ENCODE results near the gene LIMCH1. TPM values are rescaled to one million over a fixed set of nuclear protein-coding genes. Genes with fewer than 3 reads are reported as not detected.
"Not testable (repeated sequence)": the region's sequence is repeated elsewhere in the genome, so short reads cannot be mapped to it uniquely, and the experiment has no call there.

LIMCH1 gene
- total RNA-seq, 1 donor from 2014 or later: not detected

DNA sequence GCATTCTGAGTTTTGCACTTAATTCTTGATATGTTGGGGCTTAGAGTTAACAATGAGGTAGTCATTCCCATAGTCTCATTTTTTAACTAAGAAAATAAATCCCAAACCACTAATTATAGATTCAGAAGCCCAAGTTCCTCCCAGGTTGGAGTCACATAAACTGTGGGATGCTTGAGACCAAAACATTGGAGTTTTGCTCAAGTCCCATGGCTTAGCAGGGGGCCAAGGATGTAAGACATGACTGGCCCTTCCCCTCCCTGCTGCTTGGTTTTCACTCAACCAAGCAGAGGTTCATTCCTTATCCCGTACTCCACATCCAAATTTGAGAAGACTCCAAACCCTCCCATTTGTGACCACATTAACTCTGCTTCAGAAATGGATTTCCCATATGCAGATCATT lies 101.3 kb downstream of the LIMCH1 start:
- intact Hi-C loops (cut with micrococcal nuclease): no loop called here

DNA sequence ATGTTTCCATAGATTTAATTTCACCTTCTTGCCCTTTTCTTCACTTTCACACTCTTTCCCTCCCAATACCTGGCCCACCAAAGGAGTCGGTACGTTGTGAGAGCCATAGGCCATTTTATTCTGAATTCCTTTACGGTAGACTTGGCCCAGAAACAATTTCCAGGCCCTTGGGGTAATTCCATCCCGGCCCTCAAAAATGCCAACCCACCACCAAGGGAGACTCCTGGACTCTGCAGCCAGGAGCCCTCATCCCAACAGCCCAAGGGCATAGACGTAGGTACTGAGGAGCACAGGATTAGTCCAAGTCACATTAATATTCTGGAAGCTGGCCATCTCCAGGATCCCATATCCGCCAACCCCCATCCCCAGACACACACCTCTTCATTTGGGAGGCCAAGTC lies 102.9 kb downstream of the LIMCH1 start:
- intact Hi-C loops (cut with micrococcal nuclease): no loop called here

DNA sequence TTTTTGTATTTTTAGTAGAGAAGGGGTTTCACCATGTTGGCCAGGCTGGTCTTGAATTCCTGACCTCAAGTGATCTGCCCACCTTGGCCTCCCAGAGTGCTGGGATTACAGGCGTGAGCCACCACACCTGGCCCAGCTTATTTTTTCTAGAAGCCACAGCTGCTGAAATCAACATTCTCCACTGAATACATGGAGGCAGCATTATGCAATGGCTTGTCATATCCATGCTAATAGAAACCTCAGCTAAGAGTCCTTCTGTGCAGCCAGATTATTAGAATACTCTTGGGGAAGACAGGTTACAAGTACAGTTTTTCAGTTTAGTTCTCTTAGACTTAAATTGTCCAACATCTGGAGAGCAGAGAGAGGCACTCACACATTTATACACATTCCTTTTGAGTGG lies 104.8 kb downstream of the LIMCH1 start:
- intact Hi-C loops (cut with micrococcal nuclease): not testable (repeated sequence)

DNA sequence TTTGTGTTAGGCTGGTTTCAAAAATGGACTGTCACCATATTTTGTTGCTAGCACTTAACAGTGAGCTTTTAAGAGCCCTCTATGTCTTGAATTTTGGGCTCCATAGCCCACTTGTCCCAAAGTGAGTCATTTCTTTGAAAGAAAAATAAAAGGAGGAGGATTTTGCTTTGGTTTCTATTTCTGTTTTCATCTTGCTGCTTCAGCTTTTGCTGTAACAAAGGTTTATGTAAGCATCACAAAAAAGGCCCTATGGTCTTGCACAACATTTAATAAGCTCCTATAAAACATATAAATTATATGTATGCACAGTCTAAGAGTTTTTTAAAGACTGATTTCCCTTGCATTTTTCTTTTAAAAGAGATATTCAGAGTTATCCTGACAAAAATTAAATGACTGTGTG lies 105.4 kb downstream of the LIMCH1 start:
- intact Hi-C loops (cut with micrococcal nuclease): no loop called here

DNA sequence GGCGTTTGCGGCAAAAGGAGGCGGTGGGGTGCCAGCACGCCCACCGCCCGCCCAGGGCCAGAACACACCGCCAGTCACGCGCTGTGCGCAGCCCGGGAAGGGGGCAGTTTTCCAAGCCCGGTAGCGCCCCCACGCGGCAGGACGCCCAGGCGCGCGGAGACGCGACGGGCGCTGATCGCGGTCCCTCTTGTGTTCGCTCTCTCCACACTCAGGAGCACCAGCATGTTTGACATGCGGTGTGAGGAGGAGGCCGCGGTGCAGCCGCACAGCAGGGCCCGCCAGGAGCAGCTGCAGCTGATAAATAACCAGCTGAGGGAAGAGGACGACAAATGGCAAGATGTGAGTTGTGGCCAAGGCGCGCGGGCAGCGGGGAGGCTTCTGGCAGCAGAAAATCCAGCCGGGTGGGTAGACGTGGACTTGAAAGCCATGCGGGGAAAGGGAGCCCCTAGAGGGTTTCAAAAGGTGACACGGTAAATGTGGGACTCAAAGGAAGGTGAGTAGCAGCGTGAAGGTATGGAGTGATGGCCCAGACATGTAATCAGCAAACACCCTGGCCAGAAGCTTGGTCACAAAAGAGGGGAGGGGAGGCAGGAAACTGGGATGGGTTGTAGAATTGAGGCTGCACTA lies 106.4 kb downstream of the LIMCH1 start:
- intact Hi-C loops (cut with micrococcal nuclease): no loop called here

DNA sequence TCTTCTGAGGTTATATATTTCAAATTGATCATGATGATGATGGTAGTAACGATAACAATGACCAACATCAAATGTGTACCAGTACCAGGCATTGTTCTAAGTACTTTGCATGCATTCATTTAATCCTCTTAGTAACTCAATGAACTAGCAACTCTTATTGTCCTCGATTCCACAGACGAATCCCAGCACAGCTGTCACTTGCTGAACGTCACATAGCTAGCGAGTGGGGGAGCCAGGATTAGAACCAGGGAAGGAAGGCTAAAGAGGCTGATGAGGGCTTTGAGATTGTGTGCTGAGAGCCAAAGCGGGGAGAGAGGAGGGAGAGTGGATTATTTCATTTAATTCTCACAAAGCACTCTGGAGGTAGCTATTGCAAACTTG lies 106.9 kb downstream of the LIMCH1 start:
- intact Hi-C loops (cut with micrococcal nuclease): no loop called here

DNA sequence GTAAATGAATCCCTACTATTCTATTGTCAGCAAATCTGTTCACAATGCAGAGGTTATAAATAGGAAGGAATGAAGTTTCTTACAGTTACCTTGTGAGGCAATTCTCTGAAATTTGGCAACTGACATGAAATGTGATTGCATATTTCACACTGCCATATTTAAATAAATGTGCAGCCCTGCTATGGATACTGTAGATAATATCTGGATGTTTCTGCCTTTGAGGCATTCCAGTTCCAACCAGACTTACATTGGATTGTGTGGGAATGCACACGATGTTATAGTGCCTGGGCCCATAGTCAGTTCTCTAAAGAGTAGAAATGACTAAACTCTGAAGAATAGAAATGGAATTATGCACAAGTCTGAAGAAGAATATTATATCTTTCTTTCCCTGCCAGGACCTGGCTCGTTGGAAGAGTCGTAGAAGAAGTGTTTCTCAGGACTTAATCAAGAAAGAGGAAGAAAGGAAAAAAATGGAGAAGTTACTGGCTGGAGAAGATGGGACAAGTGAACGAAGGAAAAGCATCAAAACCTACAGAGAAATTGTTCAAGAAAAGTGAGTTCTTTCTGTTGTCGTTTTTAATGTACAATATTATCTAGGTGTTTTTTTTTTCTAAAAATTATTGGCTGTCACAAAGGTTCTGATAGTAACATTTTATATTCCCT lies 107.9 kb downstream of the LIMCH1 start:
- intact Hi-C loops (cut with micrococcal nuclease): no loop called here

DNA sequence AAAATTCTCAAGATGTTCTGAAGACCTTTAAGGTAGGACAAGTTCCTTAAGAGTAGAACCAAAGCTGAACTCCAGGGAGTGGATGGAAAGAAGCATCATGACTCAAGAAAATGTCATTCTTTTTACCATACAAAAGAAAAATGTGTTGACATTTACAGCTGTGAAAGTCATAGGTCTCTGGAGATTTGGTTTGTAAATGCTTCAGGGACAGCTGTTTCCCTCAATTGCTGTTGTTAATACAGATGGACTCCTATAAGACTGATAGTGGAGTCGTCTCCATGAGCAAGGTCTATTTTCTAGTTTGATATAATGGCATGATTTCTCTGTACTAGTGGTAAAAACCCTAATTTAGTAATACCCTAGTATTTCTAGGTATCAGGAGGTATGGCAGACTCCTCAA lies 108.9 kb downstream of the LIMCH1 start:
- intact Hi-C loops (cut with micrococcal nuclease): no loop called here

DNA sequence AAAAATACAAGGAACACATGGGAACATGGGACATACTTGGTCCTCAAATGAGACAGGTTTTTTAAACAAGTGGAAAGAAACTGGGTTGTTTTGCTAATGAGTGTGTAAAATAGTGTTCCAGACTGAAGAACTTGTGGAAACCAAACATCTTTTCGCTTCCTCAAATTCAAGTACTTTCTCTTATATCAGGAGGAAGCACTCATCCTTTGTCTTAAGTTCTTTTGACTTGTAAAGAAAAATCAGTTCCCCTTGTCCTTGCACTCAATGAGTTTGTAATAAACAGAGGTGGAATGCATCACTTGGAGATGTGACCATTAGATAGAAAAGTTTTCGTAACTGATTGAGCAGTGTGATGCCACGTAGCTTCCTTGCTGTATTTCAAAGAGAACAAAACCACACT lies 109.4 kb downstream of the LIMCH1 start:
- intact Hi-C loops (cut with micrococcal nuclease): no loop called here

DNA sequence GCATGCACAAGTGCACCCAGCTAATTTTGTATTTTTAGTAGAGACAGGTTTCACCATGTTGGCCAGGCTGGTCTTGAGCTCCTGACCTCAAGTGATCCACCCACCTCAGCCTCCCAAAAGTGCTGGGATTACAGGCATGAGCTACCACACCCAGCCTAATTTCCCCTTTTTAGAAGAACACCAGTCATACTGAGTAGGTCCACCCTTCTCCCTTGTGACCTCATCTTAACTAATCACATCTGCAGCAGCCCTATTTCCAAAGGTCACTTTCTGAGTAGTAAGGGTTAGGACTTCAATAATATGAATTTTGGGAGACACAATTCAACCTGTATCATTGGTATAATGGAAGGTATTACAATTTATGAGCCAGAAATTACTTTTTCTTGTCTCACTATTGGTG lies 113.2 kb downstream of the LIMCH1 start:
- intact Hi-C loops (cut with micrococcal nuclease): not testable (repeated sequence)

DNA sequence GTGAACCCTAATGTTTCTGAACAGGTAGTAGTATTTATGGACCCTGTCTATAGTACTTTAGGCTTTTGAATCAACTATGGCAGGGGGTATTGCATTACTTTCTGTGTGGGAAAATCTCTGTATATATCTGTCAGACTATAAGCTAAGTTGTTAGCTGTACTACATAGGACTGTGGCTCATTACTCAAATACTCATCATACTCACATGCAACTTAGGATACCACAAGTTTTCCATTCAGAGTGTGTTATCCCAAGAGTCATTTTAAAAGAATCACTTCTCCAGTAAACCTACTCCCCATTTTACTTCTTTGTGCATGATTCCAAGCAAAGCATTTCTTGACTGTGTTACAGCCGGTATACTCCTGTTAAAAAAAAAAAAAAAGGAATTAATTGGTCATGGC lies 115.0 kb downstream of the LIMCH1 start:
- intact Hi-C loops (cut with micrococcal nuclease): no loop called here

DNA sequence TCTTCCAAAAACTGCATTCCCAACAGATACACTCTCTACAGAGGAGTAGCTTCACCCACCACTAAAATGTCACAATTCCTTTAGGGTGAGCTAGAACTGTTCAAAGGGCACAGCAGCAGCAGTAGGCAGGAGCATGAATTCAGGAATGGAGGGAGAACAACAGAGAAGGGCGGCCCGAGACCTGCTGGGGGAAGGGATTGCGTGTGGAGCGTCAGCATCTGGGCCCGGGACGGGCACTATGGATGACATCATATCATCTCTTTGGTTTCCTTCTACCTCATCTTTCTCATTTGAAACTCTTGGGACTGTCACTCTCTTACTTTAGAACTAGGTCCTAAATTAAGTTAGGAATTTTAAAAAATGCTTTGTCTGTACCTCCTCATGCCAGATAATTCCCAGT lies 115.6 kb downstream of the LIMCH1 start:
- intact Hi-C loops (cut with micrococcal nuclease): no loop called here

DNA sequence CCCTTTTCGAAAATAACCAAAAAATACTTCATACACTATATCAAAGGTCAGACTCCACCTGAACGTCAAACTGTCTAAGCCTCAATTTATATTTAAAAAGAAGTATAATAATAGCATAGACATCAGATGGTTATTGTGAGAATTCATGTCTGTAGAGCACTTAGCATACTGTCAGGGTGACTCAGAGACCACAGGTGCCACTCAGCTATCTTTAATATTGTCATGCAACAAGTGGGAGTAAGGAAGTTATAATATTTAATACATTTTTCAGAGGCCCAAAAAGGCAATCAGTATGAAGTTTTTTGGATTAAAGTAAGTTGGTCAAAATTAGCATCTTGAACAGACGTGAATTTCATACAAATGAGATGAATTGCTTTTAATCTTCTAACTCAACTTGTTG lies 117.2 kb downstream of the LIMCH1 start:
- intact Hi-C loops (cut with micrococcal nuclease): no loop called here

DNA sequence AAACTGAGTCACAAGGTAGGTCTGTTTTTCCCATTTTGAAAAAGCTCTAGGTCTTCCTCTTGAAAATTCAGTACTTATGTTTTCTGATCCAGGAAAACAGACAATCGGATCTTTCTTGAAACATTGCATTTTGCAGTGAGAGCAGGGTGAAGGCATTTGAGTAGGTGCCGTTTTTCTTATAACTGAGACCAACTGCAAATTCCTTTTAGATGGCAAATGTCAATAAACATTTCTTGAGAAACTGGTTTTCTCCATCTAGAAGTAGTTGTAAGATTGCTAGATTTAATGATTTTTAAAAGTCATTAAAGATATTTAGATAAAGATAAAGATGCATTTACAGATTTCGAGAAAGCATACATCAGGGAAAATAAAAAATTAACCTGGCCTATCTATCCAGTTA lies 118.1 kb downstream of the LIMCH1 start:
- intact Hi-C loops (cut with micrococcal nuclease): no loop called here

DNA sequence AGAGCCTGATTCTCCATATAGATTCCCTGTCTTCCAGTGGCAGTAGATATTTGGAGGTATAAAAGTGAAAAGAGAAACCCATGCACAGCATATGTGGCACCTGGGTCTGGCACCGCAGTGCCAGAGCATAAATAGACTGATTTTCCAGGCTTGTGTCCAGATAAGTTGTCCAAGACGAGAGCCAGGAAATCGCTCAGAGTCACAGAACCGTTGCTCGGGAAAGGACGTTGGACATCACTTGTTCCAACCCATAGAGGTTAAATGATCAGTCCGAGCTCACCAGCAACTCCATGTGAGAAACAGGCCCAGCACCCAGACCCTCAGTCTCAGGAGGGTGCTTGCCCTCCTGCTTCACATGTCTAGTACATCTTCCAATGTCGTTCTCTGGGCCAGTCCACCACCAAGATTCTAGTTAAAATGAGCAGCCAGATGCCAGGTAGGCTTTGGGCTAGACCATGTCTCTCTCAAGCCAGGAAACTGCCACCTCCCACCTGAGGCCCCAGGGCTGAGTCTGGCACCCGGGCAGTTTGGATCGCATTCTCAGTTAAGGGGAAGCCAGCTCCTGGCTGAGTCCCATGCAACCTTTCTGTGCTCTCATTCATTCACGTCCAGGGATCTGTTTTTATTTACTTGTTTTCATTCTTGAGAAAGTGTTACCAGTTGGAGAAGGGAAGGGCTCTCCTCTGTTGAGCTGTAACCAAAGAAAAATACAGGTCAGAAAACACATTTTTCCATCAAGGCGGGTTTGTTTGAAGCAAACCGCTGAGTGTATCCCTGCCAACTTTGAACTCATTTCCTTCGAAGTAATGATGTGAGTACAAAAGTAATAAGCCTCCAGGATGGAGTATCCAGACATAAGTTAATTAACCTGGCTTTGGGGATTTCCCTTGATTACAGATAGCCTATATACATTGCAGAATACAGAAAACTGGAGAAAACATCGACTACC lies 118.9 kb downstream of the LIMCH1 start:
- intact Hi-C loops (cut with micrococcal nuclease): no loop called here

DNA sequence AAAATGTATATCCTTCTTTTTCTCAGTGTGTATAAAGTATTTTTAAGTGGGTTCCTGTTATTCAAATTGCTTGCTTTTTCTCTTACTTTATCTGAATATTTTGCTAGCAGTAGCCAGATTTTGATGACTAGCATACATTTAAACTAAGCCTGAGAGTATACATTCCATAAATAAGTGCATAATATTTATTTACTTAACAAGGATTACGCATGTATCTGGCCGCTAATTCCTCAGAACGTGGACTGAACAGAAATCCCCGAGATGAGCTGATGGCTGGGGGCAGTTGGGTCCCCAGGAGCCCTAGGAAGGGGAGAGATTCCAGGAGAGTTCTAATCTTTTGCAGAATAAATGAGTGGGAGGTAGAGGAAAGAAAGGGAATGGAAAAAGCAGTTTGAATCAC lies 119.6 kb downstream of the LIMCH1 start:
- intact Hi-C loops (cut with micrococcal nuclease): no loop called here

DNA sequence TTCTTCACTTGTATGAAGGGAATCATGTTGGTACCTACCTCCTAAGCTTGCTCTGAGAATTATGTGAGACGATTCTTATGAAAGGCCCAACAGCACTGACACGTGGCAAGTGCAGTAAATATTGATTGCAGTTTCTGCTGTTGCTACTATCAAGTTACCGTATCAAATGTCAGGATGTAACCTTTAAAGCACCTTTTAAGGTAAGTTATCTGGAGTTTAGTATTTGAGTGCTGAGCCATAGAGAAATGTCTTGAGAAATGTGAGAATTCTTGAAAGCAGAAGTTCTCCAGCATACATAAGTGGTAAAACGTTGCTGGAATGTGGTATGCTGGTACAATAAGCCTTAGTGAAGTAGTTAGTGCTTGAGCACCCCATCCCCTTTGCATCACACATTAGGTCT lies 120.2 kb downstream of the LIMCH1 start:
- intact Hi-C loops (cut with micrococcal nuclease): no loop called here

DNA sequence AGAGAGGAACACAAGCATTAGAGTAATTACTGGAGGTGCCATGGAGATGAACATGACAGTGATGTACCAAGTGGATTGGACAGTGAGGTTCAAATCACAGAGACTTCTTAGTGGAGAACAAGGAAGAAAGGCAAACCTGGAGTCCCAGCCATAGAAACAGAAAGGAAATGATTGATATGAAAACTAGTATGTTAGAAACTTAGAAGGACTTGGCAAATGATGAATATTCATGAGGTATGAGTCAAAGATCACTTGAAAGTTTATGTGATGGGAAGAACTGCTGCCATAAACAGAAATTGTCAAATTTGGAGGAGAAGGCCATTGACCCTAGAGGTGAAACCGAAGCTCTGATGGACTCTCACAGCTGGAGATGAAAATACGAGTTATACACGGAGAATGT lies 122.4 kb downstream of the LIMCH1 start:
- intact Hi-C loops (cut with micrococcal nuclease): loop anchor here (5.0 kb wide), 1 partner anchor 733 kb away; no protein-coding TSS in a partner anchor

DNA sequence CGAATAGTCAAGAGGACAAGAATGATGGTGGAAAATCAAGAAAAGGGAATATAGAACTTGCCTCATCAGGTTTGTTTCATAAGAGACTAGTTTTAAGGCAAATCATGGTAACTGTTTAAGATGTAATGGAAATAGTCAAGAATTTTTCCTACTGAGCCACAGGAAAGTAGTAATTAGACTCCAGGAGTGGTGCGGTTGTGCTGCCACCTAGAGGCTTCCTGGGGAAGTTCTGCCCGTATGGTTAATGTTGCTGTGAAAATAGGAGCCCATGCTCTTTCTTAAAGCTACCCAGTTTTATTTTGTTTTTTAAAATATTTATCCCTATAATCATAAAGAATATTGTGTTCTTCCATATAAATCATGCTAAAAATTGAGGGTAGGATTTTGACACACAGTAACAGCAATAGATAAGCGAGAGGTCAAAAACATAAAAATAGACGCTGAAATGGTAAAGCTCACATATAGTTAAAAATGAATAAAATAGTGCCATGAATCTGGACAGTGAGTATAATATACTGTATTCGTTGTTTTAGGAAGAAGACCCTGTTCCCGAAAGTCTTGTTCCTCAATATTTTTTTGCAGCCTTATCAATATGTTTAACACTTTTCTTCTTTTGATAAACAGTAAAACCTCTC lies 123.6 kb downstream of the LIMCH1 start:
- intact Hi-C loops (cut with micrococcal nuclease): loop anchor here (1.0 to 5.0 kb wide), 2 partner anchors 380 to 734 kb away; no protein-coding TSS in a partner anchor

DNA sequence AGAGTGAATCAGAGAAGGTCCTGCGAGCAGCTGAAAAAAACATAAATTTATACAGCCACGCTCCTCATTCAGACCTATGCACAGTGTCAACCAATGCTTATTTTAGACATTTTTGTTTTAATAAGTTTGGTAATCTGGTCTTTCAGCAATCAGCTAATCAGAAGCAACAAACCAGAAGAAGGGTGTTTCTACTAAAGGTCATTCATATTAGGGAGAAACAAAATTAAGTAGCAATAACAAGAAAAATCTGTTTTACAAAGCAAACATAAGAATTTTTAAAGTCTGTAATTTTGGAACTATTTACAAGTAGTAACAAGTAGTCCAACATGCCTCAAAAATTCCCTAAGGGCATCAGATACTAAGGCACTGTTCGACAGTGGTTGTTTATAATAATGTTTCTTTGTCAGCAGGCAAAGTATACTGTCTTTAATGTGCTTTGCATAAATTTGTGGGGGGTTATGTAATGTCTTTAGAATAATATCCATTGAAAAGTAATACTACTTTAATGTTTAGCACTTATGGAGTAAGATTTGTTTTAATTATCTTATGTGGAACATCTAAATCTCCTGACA lies 127.8 kb downstream of the LIMCH1 start:
- intact Hi-C loops (cut with micrococcal nuclease): no loop called here

DNA sequence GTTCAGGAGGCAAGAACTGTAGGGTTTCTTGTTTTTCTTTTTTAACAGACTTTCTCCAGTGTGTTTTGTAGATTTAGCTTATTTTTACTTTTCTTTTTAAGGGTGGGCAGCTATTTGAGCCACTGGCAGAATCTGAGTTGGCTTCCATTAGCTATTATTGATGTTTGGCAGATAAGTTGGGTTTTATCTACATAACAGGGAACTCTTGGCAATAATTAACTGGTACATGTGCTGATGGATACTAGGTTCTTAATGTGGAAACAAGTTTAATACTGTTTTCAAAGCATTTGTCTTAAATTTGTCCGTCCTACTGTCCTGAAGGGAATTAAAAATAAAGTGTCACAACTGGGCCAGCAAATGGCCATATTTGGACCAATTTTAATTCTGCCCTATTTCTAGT lies 130.1 kb downstream of the LIMCH1 start:
- intact Hi-C loops (cut with micrococcal nuclease): no loop called here

All from T-helper 2 cell treated with Interferon-gamma antibody and Interleukin-4, amounts not matched to agents 100 ng/mL and 5 ng/mL, for 36 hours (primary cell).